Activated CD4-positive, alpha-beta T cell treated with anti-CD3 and anti-CD28 coated beads, Interleukin-2, amount 50 U/mL, for 16 hours (primary cell): Measurements from ENCODE around the gene PERM1.
"Not testable (repeated sequence)": the region's sequence is repeated elsewhere in the genome, so short reads cannot be mapped to it uniquely, and the experiment has no call there.

ENCODE experiments used
- DNase-seq: peaks from one replicate; pipeline ENCODE4 v3.0.0-alpha.2; 2020

The PERM1 gene

DNA sequence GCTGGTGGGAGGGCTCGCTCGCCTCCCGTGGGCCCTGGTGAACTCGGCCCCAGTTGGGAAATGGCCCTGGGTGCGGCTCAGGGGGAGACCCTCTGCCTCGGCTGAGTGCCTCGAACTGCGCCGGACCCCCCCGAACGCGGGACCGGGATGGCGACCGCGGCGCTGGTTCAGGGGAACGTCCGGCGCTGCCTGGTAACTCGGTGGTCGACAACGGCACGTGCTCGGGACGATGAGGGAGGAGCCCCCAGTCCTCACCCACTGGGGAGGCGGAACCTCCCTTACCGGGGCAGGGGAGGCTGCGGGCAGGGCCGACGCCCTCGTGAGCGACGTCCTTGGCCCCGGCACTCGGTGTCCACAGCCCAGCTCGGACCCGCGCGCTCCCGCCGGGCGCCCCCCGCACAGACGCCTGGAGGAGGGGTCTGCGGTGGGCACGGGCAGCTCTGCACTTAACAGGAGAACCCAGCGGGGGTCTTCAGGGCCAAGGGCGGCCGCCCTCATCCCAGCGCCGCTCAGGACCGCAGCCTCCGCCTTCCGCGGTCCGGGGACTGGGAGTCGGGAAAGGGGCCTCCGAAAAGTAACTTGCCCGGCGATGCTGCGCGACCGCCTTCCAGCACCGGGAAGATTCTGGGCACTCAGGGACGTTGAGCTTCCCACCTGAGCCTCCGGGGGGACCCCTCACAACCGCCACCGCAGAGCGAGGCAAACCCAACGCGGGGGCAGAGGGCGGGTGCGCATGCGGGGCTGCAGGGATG lies 16.3 kb upstream of the PERM1 start:
- no peak for DNase-seq

DNA sequence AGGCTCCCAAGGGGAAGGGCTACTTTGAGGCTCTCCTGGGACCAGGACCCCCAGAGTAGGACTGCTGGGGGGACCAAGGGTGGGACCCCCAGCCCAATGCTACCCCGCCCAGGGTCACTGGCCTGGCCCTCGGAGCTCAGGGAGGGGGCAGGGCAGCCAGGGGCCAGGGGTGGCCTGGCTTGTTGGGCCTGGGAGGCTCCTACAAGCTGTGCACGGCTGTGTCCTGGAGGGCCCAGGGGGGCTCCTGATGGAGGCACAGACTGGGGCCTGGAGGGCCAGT lies 15.8 kb upstream of the PERM1 start:
- DNase-seq: no peak

DNA sequence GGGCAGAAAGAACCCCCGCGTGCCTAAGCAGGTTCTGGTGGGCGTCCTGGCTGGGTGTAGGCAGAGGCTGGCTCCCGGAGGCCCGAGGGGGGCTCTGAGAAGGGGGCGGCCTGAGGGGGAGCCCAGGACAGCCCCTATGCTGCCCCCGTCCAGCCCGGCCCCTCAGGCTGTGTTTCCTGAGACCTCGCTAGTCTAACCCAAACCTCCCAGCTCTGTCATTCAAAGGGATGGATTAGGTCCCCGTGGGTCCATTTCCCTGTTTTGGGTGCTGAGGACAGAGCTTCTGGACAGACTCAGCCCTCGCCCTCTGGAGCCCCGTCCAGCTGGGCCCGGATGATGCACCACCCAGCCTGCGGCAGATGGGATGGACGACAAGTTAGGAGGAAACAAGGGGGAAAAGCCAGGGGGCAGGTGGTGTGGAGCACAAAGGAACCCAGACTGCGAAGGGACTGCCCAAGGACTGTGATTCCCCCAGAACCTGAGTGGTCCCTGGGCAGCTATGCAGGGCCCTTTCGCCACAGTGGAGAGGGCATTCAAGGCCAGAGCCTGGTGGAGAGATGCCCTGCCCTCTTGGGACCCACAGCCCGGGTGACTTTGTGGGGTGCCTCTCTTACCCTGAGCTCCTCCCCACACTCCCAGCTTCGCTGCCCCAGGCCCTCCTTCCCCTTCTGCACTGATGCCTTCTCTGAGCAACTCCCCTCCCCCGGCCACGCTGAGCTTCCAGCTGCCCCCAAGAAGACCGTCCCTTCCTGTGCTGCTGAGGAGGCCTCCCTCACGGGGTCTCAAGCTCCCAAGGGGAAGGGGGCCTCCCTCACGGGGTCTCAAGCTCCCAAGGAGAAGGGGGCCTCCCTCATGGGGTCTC lies 15.2 kb upstream of the PERM1 start:
- no peak for DNase-seq

DNA sequence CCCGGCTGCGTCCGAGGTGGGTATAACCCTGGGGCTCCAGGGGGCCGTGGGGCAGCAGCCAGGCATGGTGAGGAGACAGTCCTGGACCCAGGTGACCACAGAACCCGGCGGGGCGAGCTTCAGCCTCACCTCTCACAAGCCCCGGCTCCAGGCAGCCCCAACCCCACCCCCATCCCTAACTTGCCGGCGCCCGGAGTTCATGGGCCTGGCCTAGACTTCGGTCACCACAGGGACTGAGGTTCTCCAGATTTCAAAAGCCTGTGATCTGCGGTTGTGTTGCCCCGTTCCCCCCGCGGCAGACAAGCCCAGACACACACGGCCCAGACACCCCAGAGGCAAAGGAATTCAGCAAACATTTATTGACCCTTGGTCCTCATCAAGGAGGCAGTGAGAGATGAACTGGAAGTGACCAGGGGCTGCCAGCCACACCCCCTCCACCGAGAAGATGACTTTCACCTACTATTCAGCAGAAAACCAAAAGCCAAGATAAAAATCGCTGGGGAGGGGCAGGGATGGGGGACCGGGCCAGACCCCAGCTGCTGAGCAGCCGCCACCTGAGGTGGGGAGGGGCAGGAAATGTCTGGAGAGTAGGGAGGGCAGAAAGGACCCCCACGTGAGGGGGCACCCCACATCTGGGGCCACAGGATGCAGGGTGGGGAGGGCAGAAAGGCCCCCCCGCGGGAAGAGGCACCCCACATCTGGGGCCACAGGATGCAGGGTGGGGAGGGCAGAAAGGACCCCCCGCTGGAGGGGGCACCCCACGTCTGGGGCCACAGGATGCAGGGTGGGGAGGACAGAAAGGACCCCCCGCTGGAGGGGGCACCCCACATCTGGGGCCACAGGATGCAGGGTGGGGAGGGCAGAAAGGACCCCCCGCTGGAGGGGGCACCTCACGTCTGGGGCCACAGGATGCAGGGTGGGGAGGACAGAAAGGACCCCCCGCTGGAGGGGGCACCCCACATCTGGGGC lies 14.1 kb upstream of the PERM1 start:
- no peak for DNase-seq

DNA sequence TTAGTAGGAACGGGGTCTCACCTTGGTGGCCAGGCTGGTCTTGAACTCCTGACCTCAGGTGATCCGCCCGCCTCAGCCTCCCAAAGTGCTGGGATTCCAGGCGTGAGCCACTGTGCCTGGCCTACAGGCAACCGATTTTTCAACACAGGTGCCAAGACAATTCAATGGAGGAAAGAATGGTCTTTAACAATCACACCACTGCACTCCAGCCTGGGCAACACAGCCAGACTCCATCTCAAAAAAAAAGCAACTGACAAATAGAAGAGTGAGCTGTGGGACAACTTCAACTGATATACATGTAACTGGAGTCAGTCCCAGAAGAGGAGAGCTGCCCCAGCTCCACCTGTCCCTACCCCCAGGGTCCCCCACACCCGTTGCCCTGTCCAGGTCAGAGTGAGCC lies 12.7 kb upstream of the PERM1 start:
- not testable (repeated sequence) for DNase-seq

DNA sequence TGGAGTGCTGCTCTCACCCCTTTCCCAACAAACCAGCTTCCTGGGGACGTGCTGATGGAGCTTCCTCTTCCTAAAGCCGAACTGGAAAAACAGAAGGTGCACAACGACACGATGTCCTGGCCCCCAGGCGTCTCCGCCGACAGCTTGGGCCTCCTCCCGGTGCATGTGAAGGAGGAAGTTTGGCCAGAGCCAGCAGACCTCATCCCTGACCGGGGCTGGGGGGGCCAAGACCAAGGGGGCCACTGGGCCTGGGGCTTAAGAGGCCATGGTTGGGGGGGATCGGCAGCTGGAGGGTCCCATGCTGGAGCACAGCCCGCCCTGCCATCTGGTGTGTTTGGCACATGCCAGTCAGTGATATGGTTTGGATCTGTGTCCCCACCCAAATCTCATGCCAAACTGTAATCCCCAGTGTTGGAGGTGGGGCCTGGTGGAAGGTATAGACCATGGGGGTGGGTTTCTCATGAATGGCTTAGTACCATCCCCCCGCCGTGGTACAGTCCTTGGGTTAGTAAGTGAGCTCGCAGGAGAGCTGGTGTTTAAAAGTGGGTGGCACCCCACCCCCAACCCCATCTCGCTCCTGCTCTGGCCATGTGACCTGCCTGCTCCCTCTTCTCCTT lies 11.6 kb upstream of the PERM1 start:
- no peak for DNase-seq

DNA sequence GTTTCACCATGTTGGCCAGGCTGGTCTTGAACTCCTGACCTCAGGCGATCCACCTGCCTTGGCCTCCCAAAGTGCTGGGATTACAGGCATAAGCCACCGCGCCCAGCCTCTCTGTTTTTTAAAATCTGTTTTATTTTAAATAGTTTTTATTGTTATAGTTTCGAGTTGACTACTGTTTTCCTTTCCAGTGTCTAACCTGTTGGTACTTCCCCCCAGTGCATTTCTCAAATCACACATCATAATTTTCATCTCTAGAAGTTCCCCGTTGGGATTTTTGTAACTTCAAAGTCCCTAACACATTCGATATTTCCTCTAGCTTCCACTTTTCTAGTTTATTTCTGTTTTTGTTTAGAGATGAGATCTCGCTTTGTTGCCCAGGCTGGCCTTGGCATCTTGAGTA lies 10.5 kb upstream of the PERM1 start:
- peak; percentile 53 for DNase-seq

DNA sequence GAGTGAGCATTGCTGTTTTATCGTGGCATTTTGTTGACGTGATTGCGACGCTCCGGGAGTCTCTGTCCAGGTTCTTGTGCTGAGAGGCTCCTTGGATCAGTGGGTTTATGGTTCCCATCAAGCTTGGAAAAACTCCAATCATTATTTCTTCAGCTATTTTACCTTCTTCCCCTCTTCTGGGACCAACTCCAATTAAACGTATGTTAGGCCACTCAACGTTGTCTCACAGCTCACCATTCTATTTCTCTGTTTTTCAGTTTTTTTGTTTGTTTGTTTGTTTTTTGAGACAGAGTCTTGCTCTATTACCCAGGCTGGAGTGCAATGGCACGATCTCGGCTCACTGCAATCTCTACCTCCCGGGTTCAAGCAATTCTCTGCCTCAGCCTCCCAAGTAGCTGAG lies 10.0 kb upstream of the PERM1 start:
- no peak for DNase-seq

DNA sequence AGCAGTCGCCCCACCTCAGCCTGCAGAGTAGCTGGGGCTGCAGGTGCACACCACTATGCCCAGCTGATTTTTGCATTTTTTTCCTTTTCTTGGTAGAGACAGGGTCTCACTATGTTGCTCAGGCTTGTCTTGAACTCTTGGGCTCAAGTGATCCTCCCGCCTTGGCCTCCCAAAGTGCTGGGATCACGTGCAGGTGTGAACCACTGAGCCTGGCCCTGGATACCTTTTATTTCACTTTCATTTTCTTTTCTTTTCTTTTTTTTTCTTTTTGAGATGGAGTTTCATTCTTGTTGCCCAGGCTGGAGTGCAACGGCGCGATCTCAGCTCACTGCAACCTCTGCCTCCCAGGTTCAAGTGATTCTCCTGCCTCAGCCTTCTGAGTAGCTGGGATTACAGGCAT lies 9.4 kb upstream of the PERM1 start:
- DNase-seq: not testable (repeated sequence)

DNA sequence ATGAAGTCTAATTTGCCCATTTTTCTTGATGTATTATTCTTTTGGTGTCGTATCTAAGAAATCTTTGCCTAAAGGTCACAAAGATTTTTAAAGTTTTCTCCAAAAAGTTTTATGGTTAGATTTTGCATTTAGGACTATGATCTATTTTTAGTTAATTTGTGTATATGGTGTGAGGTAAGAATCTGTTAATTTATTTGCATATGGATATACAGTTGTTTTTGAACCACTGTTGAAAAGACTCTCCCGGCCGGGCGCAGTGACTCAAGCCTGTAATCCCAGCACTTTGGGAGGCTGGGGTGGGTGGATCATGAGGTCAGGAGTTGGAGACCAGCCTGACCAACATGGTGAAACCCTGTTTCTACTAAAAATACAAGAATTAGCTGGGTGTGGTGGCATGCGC lies 6.2 kb upstream of the PERM1 start:
- not testable (repeated sequence) for DNase-seq

DNA sequence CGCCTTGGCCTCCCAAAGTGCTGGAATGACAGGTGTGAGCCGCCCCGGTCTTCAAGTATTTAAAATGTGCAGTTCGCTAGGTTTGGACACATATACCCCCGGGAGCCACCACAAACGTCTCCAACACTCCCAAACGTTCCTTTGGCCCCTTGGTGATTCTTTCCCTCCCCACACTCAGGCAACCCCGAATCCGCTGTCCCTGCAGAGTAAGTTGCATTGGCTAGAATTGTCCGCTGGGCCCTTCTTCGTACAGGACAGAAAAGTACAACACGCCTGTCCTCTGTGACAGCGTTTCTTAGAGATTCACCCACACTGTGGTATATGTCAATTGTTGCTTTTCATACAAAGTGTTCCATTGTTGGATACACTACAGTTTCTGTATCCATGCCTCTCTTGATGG lies 3.2 kb upstream of the PERM1 start:
- no peak for DNase-seq

DNA sequence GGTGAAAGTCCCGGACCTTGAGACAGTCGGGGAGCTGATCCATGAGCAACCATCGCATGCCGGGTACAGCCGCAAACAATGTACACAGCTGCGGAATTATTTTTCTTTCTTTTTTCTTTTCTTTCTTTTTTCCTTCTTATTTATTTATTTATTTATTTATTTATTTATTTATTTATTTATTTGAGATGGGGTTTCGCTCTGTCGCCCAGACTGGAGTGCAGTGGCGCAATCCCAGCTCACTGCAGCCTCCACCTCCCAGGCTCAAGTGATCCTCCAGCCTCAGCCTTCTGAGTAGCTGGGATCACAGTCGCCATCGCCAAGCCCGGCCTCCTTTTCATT lies 2.6 kb upstream of the PERM1 start:
- no peak for DNase-seq

DNA sequence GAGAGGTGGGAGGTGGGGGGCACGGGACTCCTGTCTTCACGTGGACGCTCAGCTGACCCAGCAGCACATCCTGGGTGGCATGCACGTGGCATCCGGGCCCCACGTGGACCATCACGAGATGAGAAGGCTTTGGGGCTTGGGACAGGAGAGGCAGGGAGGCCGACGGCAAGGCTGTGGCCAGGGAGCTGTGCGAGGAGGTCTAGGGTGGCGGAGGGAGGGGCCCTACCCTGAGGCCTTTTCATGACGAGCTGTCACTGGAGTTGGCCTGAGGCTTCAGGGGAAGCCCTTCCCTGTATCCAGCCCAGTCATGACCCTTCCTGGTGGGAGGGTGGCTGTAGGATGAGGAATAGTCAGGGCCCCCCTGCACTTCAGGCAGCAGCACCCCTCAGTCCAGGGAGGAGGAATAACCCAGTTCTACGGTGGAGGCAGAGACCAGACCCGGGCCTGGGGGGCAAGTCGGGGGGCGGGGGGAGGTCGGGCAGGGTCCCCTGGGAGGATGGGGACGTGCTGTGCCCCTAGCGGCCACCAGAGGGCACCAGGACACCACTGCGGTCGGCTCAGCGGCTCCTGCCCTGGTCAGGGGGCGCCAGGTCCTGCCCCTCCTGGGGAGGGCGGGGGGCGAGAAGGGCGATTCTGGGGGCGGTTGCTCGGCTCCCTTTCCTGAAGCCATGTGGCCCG lies 2.0 kb upstream of the PERM1 start:
- DNase-seq: peak; percentile 43

DNA sequence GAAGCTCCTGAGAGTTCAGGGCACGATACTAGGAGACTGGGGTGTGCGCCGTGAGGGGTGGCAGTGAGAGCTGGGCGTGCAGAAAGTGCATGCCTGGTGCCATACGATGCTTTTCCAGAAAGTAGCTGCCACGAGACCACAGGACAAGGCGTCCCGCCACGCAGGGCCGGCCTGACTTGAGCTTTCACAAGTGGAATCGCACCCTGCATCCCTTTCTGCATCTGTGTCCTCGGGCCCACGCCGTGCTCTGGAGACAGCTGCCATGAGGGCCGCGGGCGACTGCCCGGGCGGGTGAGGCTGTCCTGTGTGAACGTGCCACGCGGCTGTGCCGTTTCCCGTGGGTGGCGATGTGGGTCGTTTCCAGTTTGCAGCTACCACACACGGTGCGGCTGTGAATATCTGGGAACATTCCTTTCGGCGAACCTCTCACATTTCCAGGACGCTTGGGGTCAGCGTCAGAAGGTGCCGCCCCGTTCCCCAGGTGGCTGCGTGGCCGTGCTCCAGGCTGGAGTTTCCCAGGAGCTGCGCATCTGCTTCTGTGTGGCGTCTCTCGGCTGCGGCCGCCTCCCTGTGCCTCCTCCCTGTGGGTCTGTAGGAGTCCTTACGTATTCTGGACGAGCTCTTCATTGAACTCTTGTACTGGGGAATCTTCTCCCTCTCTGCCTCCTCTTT lies 1.0 kb upstream of the PERM1 start:
- no peak for DNase-seq

DNA sequence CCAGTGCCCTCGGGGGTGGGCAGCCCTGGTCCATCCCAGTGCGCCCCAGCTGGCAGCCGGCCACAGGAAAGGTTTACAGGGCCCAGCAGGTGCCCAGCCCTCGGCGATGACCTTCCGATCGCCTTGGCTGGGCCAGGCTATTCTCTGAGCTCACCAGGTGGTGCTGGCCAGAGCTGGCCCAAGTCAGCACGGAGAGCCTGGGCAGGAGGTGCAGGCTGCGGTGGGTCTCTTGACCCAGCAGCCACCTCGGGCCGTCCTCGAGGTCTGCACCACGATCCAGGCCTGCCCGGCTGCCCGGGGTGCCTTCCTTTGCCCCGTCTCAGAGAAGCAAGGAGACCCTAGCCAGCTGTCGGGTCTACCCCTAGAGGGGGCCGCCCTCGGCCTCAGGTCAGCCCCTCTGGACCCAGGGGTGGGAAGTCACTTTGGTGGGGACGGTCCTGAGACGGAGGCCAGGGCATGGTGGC lies 370 bp downstream of the PERM1 start:
- no peak for DNase-seq

DNA sequence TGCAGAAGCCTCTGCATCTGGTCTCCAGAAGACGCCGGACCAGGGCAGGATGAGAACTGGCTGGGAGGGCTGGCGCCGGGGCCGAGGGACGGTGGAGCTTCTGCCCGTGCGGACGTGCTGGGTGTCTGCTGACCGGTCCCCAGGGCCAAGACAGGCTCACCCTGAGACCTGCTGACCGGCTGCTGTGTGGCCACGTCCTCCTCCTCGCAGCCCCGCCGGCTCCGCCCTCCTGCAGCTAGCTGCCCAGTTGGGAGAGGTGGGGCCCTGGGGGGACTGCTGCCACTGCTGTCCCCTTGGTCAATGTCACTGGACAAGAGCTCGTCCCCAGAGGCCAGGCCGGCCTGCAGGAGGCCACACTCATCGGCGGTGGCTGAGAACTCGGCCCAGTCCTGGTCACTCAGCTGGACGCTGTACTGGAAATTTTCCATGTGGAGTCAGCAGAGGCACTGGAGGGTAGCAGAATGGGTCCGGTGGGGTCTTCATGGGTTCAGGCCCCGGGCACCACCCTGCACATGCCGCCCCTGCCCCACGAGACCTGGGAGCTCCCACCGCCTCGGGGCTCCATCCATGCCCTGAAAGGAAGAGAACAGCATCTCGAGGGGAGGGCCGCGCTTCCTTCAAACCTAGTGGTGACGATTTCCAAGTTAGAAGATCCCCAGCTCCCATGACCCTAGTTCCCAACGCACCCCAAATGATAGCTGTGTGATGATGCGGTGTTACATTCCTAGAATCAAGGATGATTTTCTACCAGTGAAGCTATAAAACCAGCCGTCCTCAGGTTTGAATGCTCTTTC lies 1.1 kb downstream of the PERM1 start:
- DNase-seq: no peak

DNA sequence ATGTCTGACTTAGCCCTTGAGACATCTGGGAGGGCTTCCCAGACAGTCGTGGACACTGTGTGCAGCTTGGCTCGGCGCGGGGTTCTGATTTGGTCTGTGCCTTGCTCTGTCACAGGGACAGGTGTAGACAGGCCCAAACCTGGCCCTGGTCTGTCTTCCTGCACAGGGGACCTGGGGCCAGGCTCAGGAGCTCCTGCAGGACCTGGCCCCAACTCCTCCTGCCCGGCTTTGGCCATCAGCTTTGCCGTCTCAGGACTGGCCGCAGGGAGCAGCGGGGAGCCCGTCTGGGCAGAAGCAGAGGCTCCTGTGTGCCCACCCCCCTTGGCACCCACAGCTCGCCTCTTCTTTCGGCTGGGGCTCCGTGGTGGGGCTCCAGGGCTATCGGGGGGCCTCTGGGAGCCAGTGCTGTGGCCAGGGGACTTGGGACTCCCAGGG lies 1.7 kb downstream of the PERM1 start:
- no peak for DNase-seq

DNA sequence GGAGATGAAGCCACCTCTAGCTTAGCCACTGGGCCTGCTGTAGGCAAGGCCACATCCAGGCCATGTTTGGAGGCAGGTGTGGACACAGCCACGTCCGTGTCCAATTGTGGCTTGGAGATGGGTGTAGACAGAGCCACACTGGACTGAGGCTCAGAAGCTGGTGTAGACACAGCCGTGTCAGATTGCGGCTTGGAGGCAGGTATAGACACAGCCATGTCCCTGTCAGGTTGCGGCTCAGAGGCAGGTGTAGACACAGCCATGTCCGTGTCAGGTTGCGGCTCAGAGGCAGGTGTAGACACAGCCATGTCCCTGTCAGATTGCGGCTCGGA lies 2.2 kb downstream of the PERM1 start:
- no peak for DNase-seq

DNA sequence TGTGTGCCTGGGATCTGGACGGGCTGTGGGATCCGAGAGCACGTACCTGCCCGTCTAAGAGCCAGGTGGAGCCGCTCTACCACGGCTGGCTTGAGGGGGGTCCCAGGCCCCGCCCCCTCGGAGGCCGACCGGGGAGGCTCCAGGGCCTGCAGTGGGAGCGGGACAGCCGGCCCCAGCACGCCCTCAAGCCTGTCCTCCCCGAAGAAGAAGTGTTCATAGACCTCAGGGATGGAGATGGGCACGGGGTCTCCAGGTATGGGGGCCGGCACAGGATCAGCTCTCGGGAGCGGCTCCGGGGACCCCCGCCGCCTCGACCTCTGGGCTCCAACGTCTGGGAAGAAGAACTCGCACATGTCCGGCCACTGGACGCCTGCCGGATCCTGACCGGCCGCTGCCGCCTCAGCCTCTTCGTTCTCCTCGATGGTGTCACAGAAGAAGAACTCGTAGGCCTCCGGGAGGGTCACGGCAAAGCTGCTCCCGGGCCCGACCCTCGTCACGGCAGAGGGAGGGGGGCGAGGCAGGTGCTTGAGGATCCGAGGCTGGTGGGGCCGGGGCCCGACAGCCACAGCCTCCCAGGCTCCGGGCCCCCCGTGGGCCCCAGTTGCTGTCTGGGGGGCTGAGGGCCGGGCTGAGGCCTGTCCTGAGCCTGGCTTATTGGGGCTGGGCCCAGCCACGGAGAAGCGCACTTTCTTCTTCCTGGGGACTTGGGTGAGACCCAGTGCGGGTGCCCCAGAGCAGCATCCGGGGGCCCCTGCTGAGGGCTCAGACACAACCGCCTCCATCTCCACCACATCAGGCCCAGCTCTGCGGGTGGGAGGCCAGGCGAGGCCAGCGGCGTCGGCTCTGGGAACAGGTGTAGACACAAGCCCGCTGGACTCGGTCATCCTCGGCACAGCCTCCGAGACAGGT lies 2.8 kb downstream of the PERM1 start:
- no peak for DNase-seq
